Uterus (tissue), 2 donors: ENCODE results near the gene HAPLN2.

Source experiments
- POLR2A ChIP-seq, 2 donors: fragments of 450-650 bp; IDR thresholded peaks; one replicate each; pipeline ENCODE4 v1.6.1; 2016; ENCODE audit warnings: antibody characterized with exemption in 2 of 2, mild to moderate bottlenecking in 1 of 2, moderate library complexity in 1 of 2
- TF ChIP-seq, protein P1 (sequence below), 4 experiments: fragments of 200-600 bp in 2 of 4; fragments of 450-650 bp in 2 of 4; sonication (generic) in 2 of 4; IDR thresholded peaks; one replicate each; pipeline ENCODE4 v1.5.1; 2016 to 2019; ENCODE audit warnings: antibody characterized with exemption in 4 of 4, mild to moderate bottlenecking in 2 of 4, moderate library complexity in 1 of 4

GRCh38 chr1:156599811-156600210 is 19.4 kb upstream of the HAPLN2 start:
- TF ChIP-seq, protein P1, sequence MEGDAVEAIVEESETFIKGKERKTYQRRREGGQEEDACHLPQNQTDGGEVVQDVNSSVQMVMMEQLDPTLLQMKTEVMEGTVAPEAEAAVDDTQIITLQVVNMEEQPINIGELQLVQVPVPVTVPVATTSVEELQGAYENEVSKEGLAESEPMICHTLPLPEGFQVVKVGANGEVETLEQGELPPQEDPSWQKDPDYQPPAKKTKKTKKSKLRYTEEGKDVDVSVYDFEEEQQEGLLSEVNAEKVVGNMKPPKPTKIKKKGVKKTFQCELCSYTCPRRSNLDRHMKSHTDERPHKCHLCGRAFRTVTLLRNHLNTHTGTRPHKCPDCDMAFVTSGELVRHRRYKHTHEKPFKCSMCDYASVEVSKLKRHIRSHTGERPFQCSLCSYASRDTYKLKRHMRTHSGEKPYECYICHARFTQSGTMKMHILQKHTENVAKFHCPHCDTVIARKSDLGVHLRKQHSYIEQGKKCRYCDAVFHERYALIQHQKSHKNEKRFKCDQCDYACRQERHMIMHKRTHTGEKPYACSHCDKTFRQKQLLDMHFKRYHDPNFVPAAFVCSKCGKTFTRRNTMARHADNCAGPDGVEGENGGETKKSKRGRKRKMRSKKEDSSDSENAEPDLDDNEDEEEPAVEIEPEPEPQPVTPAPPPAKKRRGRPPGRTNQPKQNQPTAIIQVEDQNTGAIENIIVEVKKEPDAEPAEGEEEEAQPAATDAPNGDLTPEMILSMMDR (IDR thresholded peaks at IDR 0.05): no peak
- no peak for TF ChIP-seq POLR2A (IDR thresholded peaks at IDR 0.05)
